UCSD-AML1 (cell line): ENCODE results near the gene PAX5.
A peak's percentile ranks its signal among the peaks of the same experiment; 100 is the strongest.

Experiments used
- DNase-seq: peaks from one replicate; lab custom pipeline; 2025; ENCODE audit not compliant: unreplicated experiment; lab: John Stamatoyannopoulos, UW

PAX5 gene

DNA sequence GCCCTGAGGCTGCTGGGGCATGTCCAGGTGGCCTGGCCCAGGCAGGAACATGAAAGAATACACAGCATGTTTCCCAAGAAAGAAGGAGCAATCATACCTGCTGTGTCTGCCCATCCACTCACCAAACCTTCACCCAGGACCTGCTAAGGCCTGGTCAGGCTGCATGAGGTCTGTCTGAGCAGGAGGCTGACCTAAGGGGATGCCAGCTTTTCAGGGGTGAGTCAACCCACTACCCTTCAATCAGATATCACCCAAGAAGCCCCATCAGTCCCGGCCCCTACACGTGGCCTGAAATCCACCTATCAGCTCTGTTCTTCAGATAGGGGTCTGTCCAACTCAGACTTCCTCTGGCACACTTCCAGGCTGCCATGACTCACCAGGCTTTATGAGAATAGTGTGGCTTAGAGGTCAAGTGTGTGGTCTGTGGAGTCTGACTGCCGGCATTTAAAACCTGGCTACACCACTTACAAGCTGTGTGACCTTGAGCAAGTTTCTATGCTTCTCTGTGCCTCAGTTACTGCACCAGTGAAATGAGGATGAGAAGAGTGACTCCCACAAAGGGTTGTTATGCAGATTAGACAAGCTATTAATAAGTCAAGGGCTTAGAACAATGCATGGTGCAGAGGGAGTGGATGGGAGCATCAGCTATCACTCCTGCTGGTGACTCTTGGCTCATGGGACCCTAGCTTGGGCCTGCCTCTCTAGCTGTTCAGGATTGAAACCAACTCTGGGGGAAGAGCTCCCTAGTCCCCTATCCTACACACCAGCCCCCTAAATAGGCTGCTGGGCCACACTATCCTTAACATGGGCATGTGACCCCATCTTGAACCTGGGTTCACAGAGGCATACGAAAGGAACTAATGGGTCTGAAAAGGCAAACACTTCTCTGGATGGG, 130.3 kb downstream of the PAX5 start:
- DNase-seq: peak; percentile 30

DNA sequence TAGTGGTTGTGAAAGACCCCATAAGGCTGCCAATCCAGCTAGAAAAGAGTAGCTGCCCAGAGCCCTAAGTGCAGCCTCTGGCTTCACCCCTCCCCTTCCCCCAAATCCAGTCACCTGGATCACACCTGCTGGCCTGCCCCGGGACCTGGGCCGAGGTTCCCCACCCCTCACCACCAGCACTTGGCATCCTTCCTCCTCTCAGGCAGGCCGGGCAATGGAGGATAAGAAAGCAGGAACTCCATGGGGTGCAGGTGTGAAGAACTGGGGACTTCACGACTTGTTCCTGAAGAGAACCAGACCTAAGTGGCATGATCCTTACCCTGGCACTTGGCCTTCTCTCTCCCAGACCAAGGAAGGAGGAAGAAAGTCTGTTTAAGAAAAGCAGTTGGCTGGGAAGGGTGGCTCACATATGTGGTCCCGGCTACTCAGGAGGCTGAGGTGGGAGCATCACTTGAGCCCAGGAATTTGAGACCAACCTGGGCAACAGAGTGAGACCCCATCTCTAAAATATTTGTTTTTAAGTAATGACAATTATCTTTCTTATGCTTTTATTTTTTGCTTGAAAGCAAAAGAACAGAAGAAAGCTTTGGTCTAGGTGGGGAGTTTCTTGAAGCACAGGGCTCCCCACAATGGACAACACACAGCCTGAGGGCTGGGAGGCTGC, 131.1 kb downstream of the PAX5 start:
- DNase-seq: no peak

DNA sequence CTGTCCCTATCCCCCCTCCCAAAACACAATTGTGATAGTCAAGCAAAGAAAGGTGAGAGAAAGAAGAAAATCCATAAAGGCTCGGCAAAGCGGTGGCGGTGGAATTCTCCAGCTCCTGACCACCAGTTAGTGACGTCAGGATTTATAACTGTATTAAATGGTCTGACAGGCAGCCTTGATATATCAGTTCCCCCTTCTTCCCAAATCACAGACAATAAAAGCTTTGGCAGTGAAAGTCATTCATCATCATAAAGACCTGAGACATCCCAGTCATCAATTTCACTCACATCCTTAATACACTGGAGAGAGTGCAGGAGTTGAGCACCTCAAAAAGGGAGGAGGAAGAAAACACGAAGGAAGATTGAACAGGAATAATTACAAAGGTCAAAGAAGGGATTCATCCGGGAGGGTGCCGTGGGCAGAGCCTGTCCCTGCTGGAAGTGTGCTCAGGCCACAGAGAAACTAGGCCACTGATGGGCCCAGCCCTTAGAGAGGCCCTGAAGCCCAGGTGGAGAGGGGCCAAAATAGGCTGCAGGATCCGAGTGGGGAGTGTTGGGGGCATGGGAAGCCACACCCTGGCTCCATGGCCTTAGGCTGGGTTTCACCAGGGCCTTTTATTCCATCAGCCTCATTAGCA, 131.9 kb downstream of the PAX5 start:
- no peak for DNase-seq

DNA sequence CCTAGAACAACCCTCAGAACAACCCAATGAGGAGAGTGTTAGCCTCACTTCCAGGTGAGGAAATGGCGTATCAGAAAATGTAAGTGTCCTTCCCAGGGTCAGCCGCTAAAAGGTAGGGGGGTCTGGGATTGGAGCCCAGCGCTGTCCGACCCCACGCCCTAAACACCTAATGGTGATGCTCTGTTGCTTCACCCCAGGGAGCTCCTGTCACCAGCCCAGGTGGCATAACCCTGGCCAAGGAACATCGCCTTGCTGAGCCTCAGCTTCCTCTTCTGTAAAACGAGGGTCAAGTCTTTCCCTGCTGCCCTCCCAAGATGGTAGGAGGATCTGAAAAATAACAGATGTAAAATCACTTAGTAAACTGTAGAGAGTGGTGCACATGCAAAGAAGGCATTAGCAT, 132.5 kb downstream of the PAX5 start:
- DNase-seq: no peak

DNA sequence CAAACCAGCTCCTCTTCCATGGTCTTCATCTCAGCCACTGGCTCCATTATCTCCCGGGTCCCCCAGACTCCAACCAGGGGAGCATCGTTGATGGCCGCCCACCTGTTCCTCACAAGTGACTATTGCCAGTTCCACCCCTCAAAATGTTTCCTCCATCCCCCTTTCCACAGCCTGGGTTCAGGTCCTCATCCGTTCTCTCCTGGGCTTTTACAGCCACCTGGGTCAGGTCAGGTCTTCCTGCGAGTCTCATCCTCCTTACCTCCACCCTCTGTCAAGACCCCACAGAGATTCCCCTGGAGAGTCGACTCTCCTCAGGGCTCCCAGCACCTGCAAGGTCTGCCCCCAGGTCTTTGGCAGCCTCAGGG, 133.2 kb downstream of the PAX5 start:
- no peak for DNase-seq

DNA sequence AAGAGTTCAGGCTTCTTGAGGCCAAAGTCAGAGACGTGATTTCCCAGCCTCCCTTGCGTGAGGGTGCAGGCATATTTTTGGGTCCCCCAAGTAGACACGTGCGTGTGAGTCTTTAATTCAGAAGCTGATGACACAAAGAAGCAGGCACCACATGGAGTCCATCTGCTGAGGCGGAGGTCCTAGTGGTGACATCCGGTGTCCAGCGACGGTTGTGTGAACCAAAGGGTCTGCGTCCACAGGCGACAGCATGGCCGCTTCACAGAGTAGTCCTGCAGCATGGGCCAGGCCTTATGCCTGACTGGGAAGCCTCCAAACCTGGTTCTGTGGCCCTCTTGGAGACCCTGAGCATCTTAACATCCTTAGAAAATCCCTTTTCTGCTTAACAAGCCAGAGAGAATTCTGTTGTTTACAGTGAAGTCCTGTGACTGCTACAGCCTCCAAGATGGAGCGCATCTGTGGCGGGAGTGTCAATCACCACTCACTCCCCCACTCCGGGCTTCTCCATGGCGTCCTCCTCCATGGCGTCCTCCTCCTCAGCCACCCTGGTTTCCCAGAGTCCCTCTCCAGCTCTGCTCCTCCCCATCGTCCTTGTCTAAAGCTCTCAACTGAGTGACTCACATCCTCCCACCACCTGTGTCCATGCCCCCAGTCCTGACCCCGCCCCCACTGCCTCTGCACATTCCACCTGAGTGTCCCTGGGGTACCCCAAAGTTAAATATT, 133.8 kb downstream of the PAX5 start:
- DNase-seq: no peak

DNA sequence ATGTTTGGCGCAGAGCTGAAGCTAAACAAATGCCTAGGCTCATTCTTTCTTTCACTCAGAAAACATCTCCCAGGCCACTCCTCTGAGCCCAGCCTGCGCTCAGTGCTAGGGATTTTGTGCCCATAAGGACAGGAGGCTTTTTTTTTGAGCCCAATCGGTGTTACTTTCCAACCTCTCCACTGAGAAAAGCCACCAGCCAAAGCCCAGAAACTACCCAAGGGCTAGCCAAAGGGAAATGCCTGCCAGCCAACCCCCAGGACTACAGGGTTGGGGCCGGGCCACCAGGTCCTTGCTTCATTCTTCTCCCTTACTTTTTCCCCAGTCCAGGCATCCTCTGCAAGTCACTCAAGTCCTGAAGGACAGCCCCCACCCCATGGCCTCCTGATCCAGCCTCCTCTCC, 134.7 kb downstream of the PAX5 start:
- no peak for DNase-seq

DNA sequence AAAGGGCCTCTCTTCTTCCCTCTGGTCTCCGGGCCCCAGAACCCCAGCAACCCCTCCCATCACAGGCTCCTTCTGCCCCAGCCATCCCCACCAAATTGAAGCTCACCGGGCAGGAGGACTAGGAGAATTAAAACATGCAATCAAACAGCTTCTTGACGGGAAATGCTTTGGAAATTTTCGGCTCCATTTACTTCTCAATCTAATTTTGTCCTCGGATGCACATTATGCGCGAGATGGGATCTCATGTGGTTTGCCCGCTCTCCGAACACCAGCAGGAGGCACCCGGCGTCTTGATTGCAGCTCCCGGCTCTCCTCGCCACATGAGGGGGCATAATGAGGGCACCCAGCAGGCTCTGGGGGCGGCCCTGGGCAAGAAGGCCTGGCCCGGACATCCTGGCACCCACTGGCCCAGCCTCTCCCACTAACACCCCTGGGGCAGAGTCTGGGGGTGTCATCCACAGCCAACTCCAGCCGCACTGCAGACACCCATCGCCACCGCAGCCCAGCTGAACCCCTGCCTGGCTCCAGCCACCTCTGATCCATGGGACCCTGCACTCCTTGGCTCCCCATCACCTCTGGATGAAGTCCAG, 135.5 kb downstream of the PAX5 start:
- DNase-seq: no peak

DNA sequence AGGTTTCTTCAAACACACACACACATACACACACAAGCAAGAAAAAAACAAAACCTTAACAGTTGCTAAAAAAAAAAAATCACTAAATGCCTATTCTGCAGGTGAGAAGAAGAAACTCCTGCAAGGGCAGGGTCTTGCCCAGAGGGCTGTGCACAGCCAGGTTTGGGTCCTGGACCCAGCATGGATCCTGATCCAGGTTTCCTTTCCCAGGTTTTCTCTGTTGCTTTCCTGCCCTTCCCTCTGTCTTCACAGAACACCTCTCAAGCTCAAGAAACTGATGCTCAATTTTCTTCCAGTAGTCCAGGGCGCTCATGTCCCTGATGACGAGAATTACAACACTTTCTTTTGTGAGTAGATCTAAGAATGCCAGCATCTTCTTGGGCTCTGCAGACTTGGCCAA, 136.6 kb downstream of the PAX5 start:
- DNase-seq: no peak

DNA sequence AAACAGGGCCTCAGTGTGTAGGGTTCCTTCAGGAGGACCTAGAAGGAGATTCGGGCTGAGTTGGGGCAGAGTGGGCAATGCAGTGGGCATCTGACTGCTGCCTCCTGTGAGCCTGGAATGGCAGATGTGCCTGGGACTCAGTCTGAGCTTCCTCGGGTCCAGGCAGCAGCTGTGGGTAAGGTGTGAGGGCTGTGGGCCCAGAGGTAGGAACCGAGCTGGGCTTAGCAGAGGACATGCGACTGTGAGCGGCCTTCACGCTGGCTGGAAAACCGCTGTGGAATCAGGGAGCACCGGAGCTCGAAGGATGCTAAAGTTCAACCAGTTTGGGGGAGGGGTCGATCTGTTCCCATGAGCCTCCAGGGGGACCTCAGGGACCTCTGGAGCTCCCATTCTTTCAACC, 137.0 kb downstream of the PAX5 start:
- DNase-seq: no peak

DNA sequence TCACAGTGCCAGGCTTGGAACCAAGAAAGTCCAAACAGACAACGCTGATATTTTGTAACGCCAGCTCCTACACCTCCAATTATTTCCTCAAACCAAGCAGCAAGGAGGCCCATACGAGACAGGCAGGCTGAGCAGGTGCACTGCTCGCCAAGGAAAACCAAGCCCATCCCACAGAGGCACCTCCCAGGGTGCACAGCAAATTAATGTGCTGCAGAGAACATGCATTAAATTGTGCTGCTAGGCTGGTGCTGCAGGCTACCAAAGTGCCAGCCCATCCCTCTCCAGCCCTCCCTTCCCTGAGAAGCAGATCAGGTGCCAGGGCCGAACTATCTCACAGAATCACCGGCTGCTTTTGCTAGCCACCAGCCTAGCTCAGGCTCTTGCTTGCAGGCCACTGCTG, 137.8 kb downstream of the PAX5 start:
- DNase-seq: no peak

DNA sequence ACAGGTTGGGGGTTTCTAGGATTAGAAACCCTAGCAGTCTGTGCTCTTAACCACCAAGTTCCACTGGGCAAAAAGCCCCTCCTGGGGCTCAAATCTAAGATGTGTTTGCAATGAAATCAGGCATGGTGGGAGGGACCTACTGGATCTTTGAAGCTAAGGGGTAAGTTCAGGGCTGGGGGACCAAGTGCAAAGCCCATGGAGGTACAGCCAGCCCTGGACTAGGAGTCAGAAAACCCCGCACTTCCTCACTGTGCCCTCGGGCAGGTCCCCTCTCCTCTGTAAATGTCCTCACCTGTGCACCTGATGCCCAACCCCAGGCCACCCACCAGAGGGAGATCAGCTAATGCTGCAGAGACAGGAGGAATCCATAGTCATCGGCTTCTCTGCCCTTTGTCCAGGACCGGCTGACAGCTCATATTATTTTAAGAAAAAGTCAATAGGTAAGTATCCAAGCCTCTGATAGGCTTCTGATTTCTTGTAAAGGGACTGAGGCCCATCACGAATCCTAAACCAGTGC, 138.3 kb downstream of the PAX5 start:
- DNase-seq: no peak

DNA sequence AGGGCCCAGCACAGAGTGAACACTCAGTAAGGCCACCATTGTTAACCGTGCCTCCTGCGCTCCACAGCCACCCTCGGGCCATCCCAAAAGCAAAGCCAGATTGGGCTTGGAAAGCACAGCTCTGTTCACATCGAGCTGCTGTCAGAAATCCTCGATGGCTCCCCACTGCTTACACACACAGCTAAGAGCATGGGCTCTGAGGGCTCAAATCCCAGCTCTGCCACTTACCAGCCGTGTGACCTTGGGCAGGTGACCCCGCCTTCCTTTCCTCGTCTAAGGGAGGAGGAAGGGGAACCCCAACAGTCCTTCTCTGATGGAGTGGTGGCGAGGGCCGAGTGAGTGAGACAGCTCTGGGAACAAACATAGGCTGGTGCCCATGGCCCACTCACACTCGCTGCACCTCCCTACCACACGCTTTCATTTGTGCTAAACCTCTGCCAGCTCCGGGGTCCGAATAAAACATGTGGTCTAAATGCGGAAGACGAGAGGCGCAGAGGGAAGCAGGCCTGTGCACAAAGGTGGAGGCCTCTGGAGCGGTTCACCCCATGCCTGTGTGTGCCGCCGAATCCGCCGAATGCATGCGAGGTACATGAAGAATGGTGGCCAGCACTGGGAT, 139.3 kb downstream of the PAX5 start:
- DNase-seq: no peak

DNA sequence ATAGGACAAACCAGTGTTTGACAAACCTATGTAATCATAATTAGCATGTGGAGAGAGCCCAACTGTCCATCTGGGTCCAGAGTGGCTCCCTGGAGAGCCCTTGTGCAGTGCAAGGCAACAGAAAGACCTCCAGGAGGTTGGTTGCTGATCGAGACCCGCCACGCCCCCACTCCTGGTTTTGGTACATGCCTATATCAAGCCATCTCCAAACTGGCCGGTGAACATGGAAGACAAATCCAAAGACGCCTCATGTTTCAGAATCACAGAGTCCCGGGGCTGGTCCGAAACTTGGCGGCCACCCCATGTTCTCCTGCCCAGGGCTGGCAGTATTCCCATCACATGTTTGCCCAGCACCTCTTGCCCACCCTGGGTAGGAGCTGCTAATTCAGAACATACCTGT, 140.2 kb downstream of the PAX5 start:
- no peak for DNase-seq

DNA sequence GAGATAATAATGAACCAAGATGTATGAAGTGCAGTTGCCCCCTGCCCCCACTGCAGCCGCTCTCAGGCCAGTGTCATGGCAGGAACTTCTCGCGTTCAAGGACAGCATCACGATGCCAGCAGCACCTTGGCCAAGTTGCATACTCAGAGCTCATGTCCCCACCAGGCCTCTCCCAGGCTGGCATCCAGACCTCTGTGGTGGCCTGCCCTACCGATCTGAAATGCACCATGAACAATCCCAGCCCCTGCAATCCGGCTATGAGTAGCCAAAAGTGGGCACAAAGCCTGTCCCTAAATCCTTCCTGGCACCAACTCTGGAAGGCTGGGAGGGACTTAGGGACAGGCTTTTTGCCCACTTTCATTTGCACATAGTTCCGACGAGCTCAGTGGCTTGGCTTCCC, 140.9 kb downstream of the PAX5 start:
- DNase-seq: no peak

DNA sequence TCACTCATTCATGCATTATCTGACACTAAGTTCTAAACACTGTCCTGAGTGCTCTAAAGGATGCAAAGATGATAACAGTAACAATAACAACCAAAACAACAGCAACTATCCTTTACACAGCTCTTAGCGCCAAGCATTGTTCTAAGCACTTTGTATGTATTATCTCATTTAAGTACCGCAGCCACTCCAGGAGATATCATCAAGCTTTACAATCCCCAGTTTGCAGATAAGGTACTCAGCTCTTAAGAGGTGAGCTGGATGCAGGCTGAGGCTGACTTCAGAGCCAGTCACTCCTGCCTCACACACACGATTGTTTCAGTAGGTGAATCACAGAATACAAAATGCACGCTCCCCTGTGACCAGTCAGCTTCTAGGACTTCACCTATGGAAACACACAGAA, 141.8 kb downstream of the PAX5 start:
- DNase-seq: no peak

DNA sequence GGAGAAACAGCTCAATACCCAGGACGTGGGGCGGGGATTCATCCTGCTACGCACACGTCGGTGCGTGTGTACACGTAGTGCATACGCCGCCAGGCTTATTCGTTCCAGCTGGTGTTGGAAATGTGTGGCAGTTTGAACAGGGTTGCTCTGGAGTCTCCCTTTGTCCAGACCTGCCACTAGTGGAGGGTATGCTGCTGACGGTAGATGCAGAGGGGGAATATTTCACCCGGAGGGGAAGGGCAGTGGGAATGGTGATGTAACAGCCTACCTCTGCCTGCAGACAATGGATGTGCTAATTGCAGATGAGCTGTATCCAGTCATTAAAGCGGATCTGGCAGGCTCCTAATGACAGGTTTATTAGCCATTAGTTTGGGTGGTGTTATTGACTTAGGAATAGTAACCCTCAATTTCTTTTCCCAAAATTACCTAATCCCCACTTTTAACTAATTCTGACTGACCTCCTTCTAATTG, 142.7 kb downstream of the PAX5 start:
- no peak for DNase-seq

DNA sequence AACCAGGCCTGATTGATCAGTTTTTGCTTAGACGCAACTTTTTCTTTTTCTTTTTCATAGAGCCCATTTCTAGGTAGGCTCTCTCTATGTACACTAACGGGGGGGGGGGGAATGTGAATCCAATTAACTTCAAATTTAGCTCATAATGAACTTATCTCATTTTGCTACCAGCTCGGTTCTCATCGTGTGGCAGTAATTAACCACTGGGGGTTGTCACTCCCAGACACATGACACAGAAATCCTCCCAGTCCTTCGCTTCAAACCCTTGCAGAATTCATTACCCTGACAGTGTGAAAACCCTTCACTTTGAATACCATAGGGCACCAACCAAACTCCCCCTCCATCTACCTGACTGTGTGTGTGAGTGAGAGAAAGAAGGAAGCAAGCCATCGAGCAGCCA, 144.2 kb downstream of the PAX5 start:
- DNase-seq: no peak

DNA sequence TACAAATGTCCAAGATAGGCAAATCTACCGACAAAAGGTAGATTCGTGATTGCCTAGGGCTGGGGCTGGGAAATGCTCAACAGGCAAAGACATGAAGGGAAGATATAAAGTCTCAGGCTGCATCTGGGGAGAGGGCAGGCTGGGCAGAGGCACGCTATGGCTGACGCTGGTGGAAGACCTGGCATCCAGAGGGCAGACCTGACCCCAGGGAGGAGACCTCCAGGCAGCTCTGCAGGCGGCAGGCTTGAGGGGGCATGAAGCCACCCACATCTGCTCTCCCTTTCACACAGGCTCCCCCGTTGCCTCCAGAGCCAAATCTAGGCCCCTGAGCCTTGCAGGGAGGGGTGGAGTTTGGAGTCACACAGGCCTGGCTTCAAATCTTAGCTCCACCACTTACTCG, 145.5 kb downstream of the PAX5 start:
- no peak for DNase-seq

DNA sequence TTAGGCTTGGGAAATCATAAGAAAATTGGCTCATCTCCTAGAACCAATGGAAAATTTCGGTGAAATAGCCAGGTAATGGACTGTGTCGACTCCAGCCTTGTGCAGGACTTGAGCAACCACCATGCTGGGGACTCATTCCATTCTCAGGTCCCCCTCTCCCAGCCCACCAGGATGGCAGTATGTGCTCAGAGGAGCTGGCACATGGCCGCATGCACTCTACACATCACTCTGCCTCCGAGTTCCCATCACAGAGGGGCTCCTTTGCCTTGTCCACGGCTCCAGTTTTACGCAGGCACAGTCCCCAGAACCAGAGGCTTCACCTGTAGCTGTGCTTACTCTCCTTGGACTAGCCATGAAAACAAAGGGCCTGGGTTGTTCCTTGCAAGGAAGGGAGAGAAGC, 149.3 kb downstream of the PAX5 start:
- no peak for DNase-seq
